Measurements from ENCODE around the gene DNAJB13.

The DNAJB13 gene

GRCh38 chr11:73950869-73951710 is at the start of gene DNAJB13:
Gene DNAJB13, plus strand, starts transcription at chr11:73951026. Its CDS starts 44 bp downstream, at chr11:73951070.
- TF ChIP-seq EZH2phosphoT487 (conservative IDR thresholded peaks at IDR 0.05; ENCODE audit: low read length), result no peak
- no peak for TF ChIP-seq CTCF (IDR thresholded peaks at IDR 0.05; ENCODE audit: insufficient read depth, low read length, poor library complexity, severe bottlenecking)
- Histone ChIP-seq H3K36me3 (ENCODE audit: low read length) (no peaks in the 10 kb centered on the region), H3K9me3 (ENCODE audit: insufficient read depth, low read length) (no peaks in the 10 kb centered on the region), H3K9ac (ENCODE audit: low read length) (no peak within 1 kb of the TSS), H3K27ac (ENCODE audit: low read depth, low read length) (no peak within 1 kb of the TSS), H3K9me2 (replicated peaks; ENCODE audit: insufficient read depth, low read length) (no peaks in the 10 kb centered on the region), H3F3A (ENCODE audit: insufficient read depth) (no peaks in the 10 kb centered on the region), H2AFZ (ENCODE audit: low read depth, low read length, severe bottlenecking) (no peak within 1 kb of the TSS), H3K4me2 (ENCODE audit: low read depth, low read length, poor library complexity, severe bottlenecking) (no peak within 1 kb of the TSS), H4K20me1 (ENCODE audit: low read depth, low read length) (no peaks in the 10 kb centered on the region), H3K4me3 (ENCODE audit: insufficient read depth, low read length, poor library complexity, severe bottlenecking) (no peak within 1 kb of the TSS), H3K79me2 (ENCODE audit: insufficient read depth, low read length) (no peaks in the 10 kb centered on the region), H3K27me3 (ENCODE audit: low read length) (no peaks in the 10 kb centered on the region)

- H3K36me3 ChIP-seq (ENCODE audit: low read length), result no peaks in the 10 kb centered on the region
- TF ChIP-seq CTCF (IDR thresholded peaks at IDR 0.05; ENCODE audit: insufficient read depth, low read length, poor library complexity, severe bottlenecking) (no peak), EZH2phosphoT487 (conservative IDR thresholded peaks at IDR 0.05; ENCODE audit: low read length) (no peak)
- H3F3A ChIP-seq (ENCODE audit: insufficient read depth), result no peaks in the 10 kb centered on the region; the same call in 1 of the 2 replicates
- no peaks in the 10 kb centered on the region for H3K27me3 ChIP-seq (ENCODE audit: low read length)
- H4K20me1 ChIP-seq (ENCODE audit: low read depth, low read length), result no peaks in the 10 kb centered on the region
- no peak overlapping the region for H3K4me2 ChIP-seq (ENCODE audit: low read depth, low read length, poor library complexity, severe bottlenecking)
- H3K9me3 ChIP-seq (ENCODE audit: insufficient read depth, low read length), result no peaks in the 10 kb centered on the region
- H2AFZ ChIP-seq (ENCODE audit: low read depth, low read length, severe bottlenecking), result no peak overlapping the region
- no peak overlapping the region for H3K27ac ChIP-seq (ENCODE audit: low read depth, low read length)
- no peaks in the 10 kb centered on the region for H3K79me2 ChIP-seq (ENCODE audit: insufficient read depth, low read length)
- H3K4me3 ChIP-seq (ENCODE audit: insufficient read depth, low read length, poor library complexity, severe bottlenecking), result no peak overlapping the region
- no peak overlapping the region for H3K9ac ChIP-seq (ENCODE audit: low read length)
- no peaks in the 10 kb centered on the region for H3K9me2 ChIP-seq (replicated peaks; ENCODE audit: insufficient read depth, low read length)
Observed at GRCh38 chr11:73902303-73902702, 48.5 kb upstream of the DNAJB13 start.

GRCh38 chr11:73907191-73907590 is 43.6 kb upstream of the DNAJB13 start:
- TF ChIP-seq EZH2phosphoT487 (conservative IDR thresholded peaks at IDR 0.05; ENCODE audit: low read length) (no peak), CTCF (IDR thresholded peaks at IDR 0.05; ENCODE audit: insufficient read depth, low read length, poor library complexity, severe bottlenecking) (no peak)
- H3K27ac ChIP-seq (ENCODE audit: low read depth, low read length), result no peak overlapping the region
- no peak overlapping the region for H3K4me3 ChIP-seq (ENCODE audit: insufficient read depth, low read length, poor library complexity, severe bottlenecking)
- no peak overlapping the region for H2AFZ ChIP-seq (ENCODE audit: low read depth, low read length, severe bottlenecking)
- H3F3A ChIP-seq (ENCODE audit: insufficient read depth), result no peaks in the 10 kb centered on the region; the same call in 1 of the 2 replicates
- no peak overlapping the region for H3K4me2 ChIP-seq (ENCODE audit: low read depth, low read length, poor library complexity, severe bottlenecking)
- H4K20me1 ChIP-seq (ENCODE audit: low read depth, low read length), result no peaks in the 10 kb centered on the region
- H3K9me2 ChIP-seq (replicated peaks; ENCODE audit: insufficient read depth, low read length), result no peaks in the 10 kb centered on the region
- H3K36me3 ChIP-seq (ENCODE audit: low read length), result no peaks in the 10 kb centered on the region
- no peak overlapping the region for H3K9ac ChIP-seq (ENCODE audit: low read length)
- H3K79me2 ChIP-seq (ENCODE audit: insufficient read depth, low read length), result no peaks in the 10 kb centered on the region
- H3K27me3 ChIP-seq (ENCODE audit: low read length), result no peaks in the 10 kb centered on the region
- H3K9me3 ChIP-seq (ENCODE audit: insufficient read depth, low read length), result no peaks in the 10 kb centered on the region

All from SU-DHL-6 (cell line).